ENCODE results near the gene FXR1. TPM values are rescaled to one million over a fixed set of nuclear protein-coding genes. Genes with fewer than 3 reads are reported as not detected.

The FXR1 gene
- total RNA-seq (2021) (236 and 288 TPM in 2 replicates), Bru-seq, nascent RNA (percentile 97 among the genes with signal in this experiment), BruChase-seq, experiment 1, labeled RNA remaining after a 2-hour chase (percentile 97 among the genes with signal in this experiment), BruChase-seq, experiment 2, labeled RNA remaining after a 6-hour chase (percentile 94 among the genes with signal in this experiment)
- long read RNA-seq, full-length matches to known transcripts: 112 of 155 reads
- long read RNA-seq, partial matches to known transcripts: 32 of 155 reads
- long read RNA-seq, other reads (novel, unspliced or antisense): 11 of 155 reads

- TSS peak; percentile 68 for BruUV-seq (replicated peaks)
- ChIA-PET CTCF (interaction anchor here (0.5 to 0.6 kb wide), 7 partner anchors 20 to 1326 kb away, joined by 3 to 14 read pairs (median 7); partner anchors contain the start of genes MRPL47 and NDUFB5), POLR2A (ENCODE audit: unreplicated experiment) (interaction anchor here (0.6 to 0.7 kb wide), 4 partner anchors 57 to 1350 kb away, joined by 4 to 32 read pairs (median 4); partner anchors contain the start of gene ACTL6A)
These were observed at the start of gene FXR1 for GRCh38 chr3:180912304-180913296. Gene FXR1 (plus strand): TSS chr3:180912670. CDS start chr3:180912686, 16 bp downstream.

GRCh38 chr3:180870008-180870699 is 42.3 kb upstream of the FXR1 start:
- H3K36me3 ChIP-seq (ENCODE audit: low read depth): no peaks in the 10 kb centered on the region

More at GRCh38 chr3:180912304-180913296, at the start of gene FXR1:
- H4K20me1 ChIP-seq (ENCODE audit: insufficient read depth): peaks cover 44% of the 10 kb centered on the region
- peak within 1 kb of the TSS; percentile 63 for H3K4me3 ChIP-seq
- H3K4me1 ChIP-seq (replicated peaks; ENCODE audit: insufficient read depth): peaks cover 21% of the 10 kb centered on the region
- no peaks in the 10 kb centered on the region for H3K9me2 ChIP-seq (ENCODE audit: insufficient read depth)
- TF ChIP-seq CTCF (conservative IDR thresholded peaks at IDR 0.05) (peak; percentile 69), EZH2 (IDR thresholded peaks at IDR 0.05; ENCODE audit: low read depth) (no peak)
- H3K9me3 ChIP-seq (ENCODE audit: insufficient read depth, low read depth): no peaks in the 10 kb centered on the region
- H3K4me2 ChIP-seq: peak within 1 kb of the TSS; percentile 79
- DNase-seq: peak; percentile 90 to 97
- intact Hi-C loops (cut with micrococcal nuclease; ENCODE audit: unreplicated experiment): loop anchor here (1.0 to 5.0 kb wide), 2 partner anchors 77 to 235 kb away; partner anchors contain the start of genes CCDC39 and DNAJC19
- peak within 1 kb of the TSS; percentile 64 for H3K27ac ChIP-seq
- H3K36me3 ChIP-seq (ENCODE audit: low read depth): peaks cover 18% of the 10 kb centered on the region
- no peaks in the 10 kb centered on the region for H3K27me3 ChIP-seq (ENCODE audit: insufficient read depth, low read depth)
- peaks cover 51% of the 10 kb centered on the region for H3K79me2 ChIP-seq (ENCODE audit: low read depth)
- no peaks in the 10 kb centered on the region for H3F3A ChIP-seq (ENCODE audit: insufficient read depth, low read depth)
- H2AFZ ChIP-seq: peak within 1 kb of the TSS; percentile 88

More at GRCh38 chr3:180870008-180870699, 42.3 kb upstream of the FXR1 start:
- H2AFZ ChIP-seq: peak overlapping the region; percentile 5; the same call in 1 of the 2 replicates
- ChIA-PET POLR2A (ENCODE audit: unreplicated experiment) (no interaction called here), CTCF (no interaction called here)
- intact Hi-C loops (cut with micrococcal nuclease; ENCODE audit: unreplicated experiment): no loop called here
- no peaks in the 10 kb centered on the region for H3K79me2 ChIP-seq (ENCODE audit: low read depth)
- no peaks in the 10 kb centered on the region for H3F3A ChIP-seq (ENCODE audit: insufficient read depth, low read depth)
- no peaks in the 10 kb centered on the region for H3K9me3 ChIP-seq (ENCODE audit: insufficient read depth, low read depth)
- no peaks in the 10 kb centered on the region for H3K4me1 ChIP-seq (replicated peaks; ENCODE audit: insufficient read depth)
- no peak overlapping the region for H3K4me3 ChIP-seq
- H3K4me2 ChIP-seq: no peak overlapping the region
- DNase-seq: no peak
- H3K9me2 ChIP-seq (ENCODE audit: insufficient read depth): no peaks in the 10 kb centered on the region
- TF ChIP-seq EZH2 (IDR thresholded peaks at IDR 0.05; ENCODE audit: low read depth) (no peak), CTCF (conservative IDR thresholded peaks at IDR 0.05) (no peak)
- no TSS peak for BruUV-seq (replicated peaks)
- no peaks in the 10 kb centered on the region for H3K27me3 ChIP-seq (ENCODE audit: insufficient read depth, low read depth)
- no peaks in the 10 kb centered on the region for H4K20me1 ChIP-seq (ENCODE audit: insufficient read depth)
- H3K27ac ChIP-seq: no peak overlapping the region

Measured in PC-9 (cell line).